Measurements from ENCODE around the gene CLDN2.

Gene CLDN2

DNA sequence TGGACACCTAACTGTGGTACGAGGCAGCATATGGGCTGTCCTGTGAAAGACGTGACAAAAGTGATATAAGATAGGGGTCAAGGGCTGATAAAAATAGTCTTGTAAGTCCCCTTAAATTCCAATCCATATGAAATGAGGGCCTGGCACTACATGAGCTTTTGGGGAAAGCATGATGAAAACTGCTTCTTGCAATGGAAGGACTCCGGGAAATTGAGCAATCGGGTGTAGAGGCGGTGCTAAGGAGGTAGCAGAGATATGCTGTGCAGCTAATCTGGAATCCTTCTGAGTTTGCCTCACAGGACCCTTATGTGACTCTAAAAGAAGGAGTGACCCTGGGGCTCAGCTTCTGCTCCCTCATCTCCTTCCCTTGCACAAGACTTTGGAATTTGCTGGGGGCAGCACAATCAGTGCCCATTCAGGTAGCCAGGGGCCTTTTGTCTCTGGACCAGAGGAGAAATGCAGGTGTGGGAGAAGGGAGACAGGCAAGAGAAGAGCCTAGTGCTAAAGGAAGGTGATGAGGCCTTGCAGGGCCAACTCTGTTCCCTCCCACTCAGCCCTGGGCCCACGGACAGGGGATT lies 12.8 kb downstream of the CLDN2 start:
- H3K4me3 ChIP-seq (ENCODE audit: low read depth, low read length): no peak overlapping the region
- TF ChIP-seq, protein P1, sequence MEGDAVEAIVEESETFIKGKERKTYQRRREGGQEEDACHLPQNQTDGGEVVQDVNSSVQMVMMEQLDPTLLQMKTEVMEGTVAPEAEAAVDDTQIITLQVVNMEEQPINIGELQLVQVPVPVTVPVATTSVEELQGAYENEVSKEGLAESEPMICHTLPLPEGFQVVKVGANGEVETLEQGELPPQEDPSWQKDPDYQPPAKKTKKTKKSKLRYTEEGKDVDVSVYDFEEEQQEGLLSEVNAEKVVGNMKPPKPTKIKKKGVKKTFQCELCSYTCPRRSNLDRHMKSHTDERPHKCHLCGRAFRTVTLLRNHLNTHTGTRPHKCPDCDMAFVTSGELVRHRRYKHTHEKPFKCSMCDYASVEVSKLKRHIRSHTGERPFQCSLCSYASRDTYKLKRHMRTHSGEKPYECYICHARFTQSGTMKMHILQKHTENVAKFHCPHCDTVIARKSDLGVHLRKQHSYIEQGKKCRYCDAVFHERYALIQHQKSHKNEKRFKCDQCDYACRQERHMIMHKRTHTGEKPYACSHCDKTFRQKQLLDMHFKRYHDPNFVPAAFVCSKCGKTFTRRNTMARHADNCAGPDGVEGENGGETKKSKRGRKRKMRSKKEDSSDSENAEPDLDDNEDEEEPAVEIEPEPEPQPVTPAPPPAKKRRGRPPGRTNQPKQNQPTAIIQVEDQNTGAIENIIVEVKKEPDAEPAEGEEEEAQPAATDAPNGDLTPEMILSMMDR (IDR thresholded peaks at IDR 0.05; ENCODE audit: borderline replicate concordance, insufficient read depth, low read depth, low read length): no peak

DNA sequence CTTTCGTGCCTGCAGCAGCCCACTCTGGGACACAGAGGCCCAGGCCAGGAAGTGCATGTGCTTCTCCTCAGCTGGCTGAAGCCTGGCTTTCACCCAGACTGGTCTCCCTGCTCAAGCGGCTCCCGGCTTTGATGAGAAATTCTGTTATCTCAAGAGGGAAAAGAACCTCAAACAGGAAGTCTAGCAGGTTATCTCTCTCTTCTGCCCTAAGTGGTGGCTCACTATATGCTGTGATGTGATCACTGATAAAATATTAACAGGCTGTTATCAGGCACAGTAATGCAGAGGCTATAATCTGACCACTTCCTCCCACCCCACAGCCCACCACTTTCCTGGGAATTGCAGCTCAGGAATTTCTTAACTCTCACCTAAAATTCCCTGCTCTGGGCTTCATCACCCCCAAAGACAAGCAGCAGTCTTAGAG lies 13.3 kb downstream of the CLDN2 start:
- no peak overlapping the region for H3K4me3 ChIP-seq (ENCODE audit: low read depth, low read length)

DNA sequence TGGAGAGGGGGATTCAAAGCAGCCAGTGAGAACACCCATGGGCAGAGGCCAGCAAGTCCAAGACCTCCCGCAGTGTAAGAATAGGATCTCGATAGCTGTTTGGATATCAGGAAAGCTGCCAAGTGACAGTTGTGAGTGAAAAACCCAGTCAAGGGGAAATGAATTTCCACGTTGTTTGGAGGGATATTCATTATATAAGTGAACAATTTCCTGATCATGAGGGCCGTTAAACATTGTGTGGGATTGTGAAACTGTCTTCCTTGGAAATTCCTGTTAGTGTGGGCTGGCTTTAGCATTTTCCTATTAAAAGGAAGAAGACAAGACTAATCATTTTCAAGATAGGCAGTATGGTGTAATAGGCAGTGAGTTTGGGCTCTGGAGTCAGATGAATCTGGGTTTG lies 15.0 kb downstream of the CLDN2 start:
- TF ChIP-seq, protein P1 (IDR thresholded peaks at IDR 0.05; ENCODE audit: borderline replicate concordance, insufficient read depth, low read depth, low read length): no peak
- H3K4me3 ChIP-seq (ENCODE audit: low read depth, low read length): no peak overlapping the region

More for the DNA sequence above, 13.3 kb downstream of the CLDN2 start:
- TF ChIP-seq, protein P1 (IDR thresholded peaks at IDR 0.05; ENCODE audit: borderline replicate concordance, insufficient read depth, low read depth, low read length): no peak

DNA sequence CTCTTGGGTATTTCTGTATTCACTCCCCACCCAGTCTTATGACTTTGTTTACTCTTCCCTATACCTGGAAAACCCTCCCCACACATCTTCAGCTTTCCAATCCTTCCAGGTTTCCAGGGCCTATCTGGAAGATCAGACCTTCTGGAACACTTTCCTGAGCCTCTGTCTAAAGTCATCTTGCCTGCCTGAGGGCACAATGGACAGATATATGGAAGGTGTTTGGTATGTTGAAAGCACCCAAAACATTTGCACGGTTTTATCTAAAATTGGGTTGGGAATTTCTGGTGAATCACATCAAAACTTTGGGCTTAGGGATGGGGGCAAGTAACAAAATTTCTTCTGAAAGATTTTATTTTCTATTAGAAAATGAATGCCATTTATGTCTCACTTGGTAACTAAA lies 16.0 kb downstream of the CLDN2 start:
- no peak overlapping the region for H3K4me3 ChIP-seq (ENCODE audit: low read depth, low read length)
- TF ChIP-seq, protein P1 (IDR thresholded peaks at IDR 0.05; ENCODE audit: borderline replicate concordance, insufficient read depth, low read depth, low read length): no peak

DNA sequence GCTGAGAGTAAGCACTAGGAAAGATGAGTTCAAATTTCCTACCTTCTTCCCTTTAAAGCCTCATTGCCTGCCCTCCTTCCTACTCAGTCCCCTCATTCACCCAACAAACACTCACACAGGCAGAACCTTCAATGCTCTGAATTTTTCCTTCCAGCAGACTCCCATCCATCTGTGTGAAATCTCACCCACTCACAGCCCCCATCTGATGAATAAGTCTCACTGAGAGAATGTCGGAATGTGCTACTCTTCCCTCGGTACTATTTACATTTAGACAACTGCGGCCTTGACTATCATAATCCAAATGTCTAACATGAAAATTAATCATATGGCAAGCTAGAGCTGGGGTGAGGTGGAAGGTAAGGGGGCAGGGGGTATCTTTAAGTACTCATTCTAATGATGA lies 19.4 kb downstream of the CLDN2 start:
- no peak overlapping the region for H3K4me3 ChIP-seq (ENCODE audit: low read depth, low read length)
- TF ChIP-seq, protein P1 (IDR thresholded peaks at IDR 0.05; ENCODE audit: borderline replicate concordance, insufficient read depth, low read depth, low read length): no peak

DNA sequence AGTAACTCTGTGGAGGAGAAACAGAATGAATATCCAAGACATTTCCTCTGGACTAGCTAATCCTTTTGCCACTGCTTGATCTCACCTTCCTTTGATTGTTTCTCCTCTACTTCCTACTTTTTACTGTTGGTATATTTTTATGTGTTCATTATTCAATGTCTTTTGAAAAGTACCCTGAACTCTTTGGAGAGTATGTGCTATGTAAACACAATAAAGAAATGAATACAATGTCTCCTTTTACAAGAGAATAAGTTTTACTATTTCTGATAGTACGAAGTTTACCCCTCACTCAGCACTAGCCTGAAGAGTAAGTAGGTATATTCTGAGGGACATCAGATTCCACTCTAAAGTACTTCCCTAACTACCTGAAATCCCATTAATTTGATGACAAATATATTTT lies 19.9 kb downstream of the CLDN2 start:
- H3K4me3 ChIP-seq (ENCODE audit: low read depth, low read length): no peak overlapping the region
- TF ChIP-seq, protein P1 (IDR thresholded peaks at IDR 0.05; ENCODE audit: borderline replicate concordance, insufficient read depth, low read depth, low read length): no peak

DNA sequence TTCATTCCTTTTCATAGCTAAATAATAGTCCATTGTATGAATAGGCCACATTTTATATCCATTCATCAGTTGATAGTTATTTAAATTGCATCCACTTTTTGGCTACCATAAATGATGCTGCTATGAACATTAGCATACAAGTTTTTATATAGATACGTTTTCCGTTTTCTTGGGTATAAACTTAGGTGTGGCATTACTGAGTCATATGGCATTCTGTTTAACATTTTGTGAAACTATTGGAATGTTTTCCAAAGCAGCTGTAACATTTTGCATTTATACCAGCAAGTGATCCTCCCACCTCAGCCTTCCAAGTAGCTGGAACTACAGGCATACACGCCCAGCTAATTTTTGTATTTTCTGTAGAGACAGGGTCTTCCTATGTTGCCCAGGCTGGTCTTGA lies 26.3 kb downstream of the CLDN2 start:
- H3K4me3 ChIP-seq (ENCODE audit: low read depth, low read length): no peak overlapping the region
- TF ChIP-seq, protein P1 (IDR thresholded peaks at IDR 0.05; ENCODE audit: borderline replicate concordance, insufficient read depth, low read depth, low read length): no peak
